Mucosa of gallbladder (tissue), 1 donor: Measurements from ENCODE around the gene TMPRSS9. TPM values are rescaled to one million over a fixed set of nuclear protein-coding genes. Genes with fewer than 3 reads are reported as not detected.

ENCODE experiments used
- DNase-seq: peaks from one replicate; pipeline ENCODE4 v3.0.0-alpha.2; 2020; ENCODE audit warnings: low spot score
- total RNA-seq: library from RNA; stranded (reverse); gene quantifications from one replicate; pipeline ENCODE4 v1.2.1, GENCODE V29; 2021
- donor health status: DM: no; HTN: no; CAD: no.

TMPRSS9 gene
- total RNA-seq, 1 donor from 2014 or later, result not detected

GRCh38 chr19:2329501-2329916 lies 30.6 kb upstream of the TMPRSS9 start:
- no peak for DNase-seq

GRCh38 chr19:2330255-2330631 lies 29.8 kb upstream of the TMPRSS9 start:
- no peak for DNase-seq

GRCh38 chr19:2330632-2331284 lies 29.3 kb upstream of the TMPRSS9 start:
- peak; percentile 83 for DNase-seq

GRCh38 chr19:2331601-2332246 lies 28.3 kb upstream of the TMPRSS9 start:
- DNase-seq, result no peak

GRCh38 chr19:2332341-2333026 lies 27.6 kb upstream of the TMPRSS9 start:
- no peak for DNase-seq

GRCh38 chr19:2333027-2333806 lies 26.8 kb upstream of the TMPRSS9 start:
- peak; percentile 31 for DNase-seq

GRCh38 chr19:2333807-2334211 lies 26.3 kb upstream of the TMPRSS9 start:
- no peak for DNase-seq

- no peak for DNase-seq
Measured at GRCh38 chr19:2334426-2334825, 25.6 kb upstream of the TMPRSS9 start.

- DNase-seq, result no peak
Measured at GRCh38 chr19:2334986-2335846, 24.8 kb upstream of the TMPRSS9 start.

- DNase-seq, result no peak
Measured at GRCh38 chr19:2335848-2336247, 24.2 kb upstream of the TMPRSS9 start.

GRCh38 chr19:2336528-2337328 lies 23.3 kb upstream of the TMPRSS9 start:
- no peak for DNase-seq

- DNase-seq, result no peak
Measured at GRCh38 chr19:2337329-2337707, 22.7 kb upstream of the TMPRSS9 start.

GRCh38 chr19:2338055-2338615 lies 21.9 kb upstream of the TMPRSS9 start:
- no peak for DNase-seq

- DNase-seq, result no peak
Measured at GRCh38 chr19:2338751-2339643, 21.1 kb upstream of the TMPRSS9 start.

GRCh38 chr19:2339644-2340310 lies 20.3 kb upstream of the TMPRSS9 start:
- DNase-seq, result no peak

GRCh38 chr19:2340496-2341243 lies 19.4 kb upstream of the TMPRSS9 start:
- DNase-seq, result no peak

GRCh38 chr19:2341244-2341751 lies 18.8 kb upstream of the TMPRSS9 start:
- no peak for DNase-seq

GRCh38 chr19:2341982-2342381 lies 18.1 kb upstream of the TMPRSS9 start:
- no peak for DNase-seq
